H1 (cell line): ENCODE results near the gene SNAPC1. TPM values are rescaled to one million over a fixed set of nuclear protein-coding genes. Genes with fewer than 3 reads are reported as not detected.

Experiments used
- SIN3A ChIP-seq, 2 experiments: IDR thresholded peaks in 1 of 2; conservative IDR thresholded peaks in 1 of 2; 2 replicates each; pipeline ENCODE4 v1.6.1; 2011 to 2012; ENCODE audit warnings: low read length in 2 of 2, improper control_type of control experiment in 1 of 2, low read depth in 1 of 2, mild to moderate bottlenecking in 1 of 2
- YY1 ChIP-seq: IDR thresholded peaks from 2 replicates; pipeline ENCODE4 v1.6.1; 2011; ENCODE audit warnings: low read depth, mild to moderate bottlenecking, low read length
- polyA plus RNA-seq, 7 experiments: library from polyadenylated mRNA; depleted of rRNA in 3 of 7; stranded (reverse) in 5 of 7; unstranded in 2 of 7; fragments of >200 nt in 5 of 7; fragments of 200-250 nt in 2 of 7; gene quantifications; 1 replicate in 5 of 7; 2 replicates in 1 of 7; 4 replicates in 1 of 7; pipeline versions ENCODE4 v1.2.1 to v1.2.3, GENCODE V29; 2011 to 2013; ENCODE audit warnings: missing spikeins in 2 of 7, mixed read lengths in 2 of 7
- total RNA-seq: library from RNA; stranded (reverse); fragmentation: NEBNext Ultra II Directional; extraction: Animal tissue kit (Norgen Biotek cat#: 25700); gene quantifications from 2 replicates; pipeline ENCODE4 v1.2.1, GENCODE V29; 2021

The SNAPC1 gene
- total and polyA plus RNA-seq, 2 of the 8 experiments (the other 6 are each of a cell fraction or from before 2014, with no cell fraction given), result 5.8 to 11.1 TPM

DNA sequence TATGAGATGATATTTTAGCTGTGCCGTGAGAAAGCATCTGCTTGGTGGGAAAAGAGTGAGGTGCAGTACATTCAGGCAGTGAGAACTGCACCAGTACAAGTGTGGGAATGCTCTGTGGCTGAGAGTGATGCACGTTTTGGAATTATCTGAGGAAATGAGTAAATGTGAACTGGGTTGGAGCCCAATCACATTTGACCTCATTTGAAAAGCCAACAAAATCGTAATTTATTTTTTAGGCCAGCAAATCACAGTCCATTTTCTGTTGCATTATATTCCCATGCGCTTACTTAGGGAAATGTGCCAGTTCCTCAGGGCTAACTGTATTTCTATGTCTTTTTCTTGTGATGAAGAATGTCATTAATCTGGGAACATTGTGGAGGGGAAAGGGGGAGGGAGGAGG, 77.3 kb downstream of the SNAPC1 start (continued):
- TF ChIP-seq YY1 (no peak), SIN3A (conservative IDR thresholded peaks at IDR 0.05 in 1 of 2, IDR thresholded peaks at IDR 0.05 in 1 of 2; ENCODE audit: low read depth in 1 of 2, low read length in 2 of 2) (no peak)
